Posterior cingulate gyrus (tissue), 11 donors: Measurements from ENCODE around the gene VPS35.
"Not testable (repeated sequence)": the region's sequence is repeated elsewhere in the genome, so short reads cannot be mapped to it uniquely, and the experiment has no call there.

ENCODE experiments used
- DNase-seq, 10 donors: peaks; one replicate each; pipeline versions ENCODE4 v3.0.0 to v3.0.0-alpha.2; 2020 to 2021; ENCODE audit warnings: mixed read lengths in 3 of 10
- intact Hi-C: fragments of 100-400 bp; cut with DNase I; formaldehyde crosslinking; loops from one replicate; pipeline ENCODE4 v1.15.1; 2023

Gene VPS35

DNA sequence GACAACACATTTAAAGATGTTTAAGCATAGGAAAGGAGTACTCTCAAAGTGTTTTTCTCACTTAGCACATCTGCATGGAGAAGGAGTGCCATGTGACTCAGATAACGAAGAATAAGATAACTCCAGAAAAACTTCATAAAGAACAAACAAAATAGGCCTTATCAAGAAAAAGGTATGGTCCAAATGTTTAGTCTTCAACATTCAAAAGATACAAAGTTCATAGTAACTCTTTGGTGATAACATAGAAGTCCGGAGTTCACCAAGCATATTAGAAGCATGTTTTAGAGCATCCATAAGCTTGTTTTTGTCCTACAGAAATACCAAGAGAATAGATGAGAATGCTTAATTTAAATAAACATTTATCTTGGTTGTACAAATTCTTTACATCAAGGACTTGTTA lies 7.1 kb downstream of the VPS35 start:
- intact Hi-C loops, result loop anchor here (10.0 kb wide), 1 partner anchor 123 kb away; no protein-coding TSS in a partner anchor
- DNase-seq, result not testable (repeated sequence)

DNA sequence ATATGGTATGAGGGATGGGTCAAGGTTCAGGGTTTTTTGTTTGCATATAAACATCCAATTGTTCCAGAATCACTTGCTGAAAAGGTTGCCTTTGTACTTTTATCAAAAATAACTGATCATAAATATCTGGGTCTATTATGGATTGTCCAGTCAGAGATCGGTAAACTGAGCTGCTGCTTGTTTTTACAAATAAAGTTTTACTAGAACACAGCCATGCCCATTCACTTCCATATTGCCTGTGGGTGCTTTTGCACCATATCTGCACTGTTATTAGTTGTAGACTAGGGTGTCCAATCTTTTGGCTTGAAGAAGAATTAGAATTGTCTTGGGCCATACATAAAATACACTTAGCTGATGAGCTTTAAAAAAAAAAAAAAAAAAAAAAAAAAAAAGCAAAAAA lies 11.0 kb downstream of the VPS35 start:
- intact Hi-C loops, result not testable (repeated sequence)

DNA sequence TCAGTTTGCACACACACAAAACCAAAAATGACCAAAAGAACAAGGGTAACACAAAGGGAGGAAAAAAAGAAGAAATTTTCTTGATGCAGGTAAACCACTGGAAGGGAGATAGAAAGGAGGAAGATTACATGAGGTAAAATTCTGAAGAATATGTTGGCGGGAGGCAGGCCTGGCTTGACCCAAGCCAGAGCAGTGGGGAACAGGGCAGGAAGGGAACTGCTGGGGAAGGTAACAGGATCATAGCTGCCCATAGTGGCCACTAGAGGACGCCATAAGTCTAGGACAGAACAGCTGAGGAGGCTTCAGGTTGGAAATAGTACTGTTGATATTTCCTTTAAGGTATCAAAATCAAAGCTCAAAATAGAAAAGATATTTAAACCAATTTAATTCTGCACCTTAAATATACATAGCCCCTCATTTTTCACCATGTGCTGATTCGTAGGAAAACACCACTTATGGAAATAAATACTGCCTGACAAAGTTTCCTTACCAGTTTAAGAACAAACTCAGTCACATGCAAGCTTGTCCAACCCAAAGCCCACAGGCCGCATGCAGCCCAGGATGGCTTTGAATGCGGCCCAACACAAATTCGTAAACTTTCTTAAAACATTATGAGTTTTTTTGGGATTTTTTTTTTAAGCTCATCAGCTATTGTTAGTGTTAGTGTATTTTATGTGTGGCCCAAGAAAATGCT lies 15.5 kb downstream of the VPS35 start:
- intact Hi-C loops, result no loop called here
- DNase-seq, result peak in 4 of 10 donors; percentile 30 to 85 (median 45)

More for the DNA sequence above, 11.0 kb downstream of the VPS35 start:
- not testable (repeated sequence) for DNase-seq

DNA sequence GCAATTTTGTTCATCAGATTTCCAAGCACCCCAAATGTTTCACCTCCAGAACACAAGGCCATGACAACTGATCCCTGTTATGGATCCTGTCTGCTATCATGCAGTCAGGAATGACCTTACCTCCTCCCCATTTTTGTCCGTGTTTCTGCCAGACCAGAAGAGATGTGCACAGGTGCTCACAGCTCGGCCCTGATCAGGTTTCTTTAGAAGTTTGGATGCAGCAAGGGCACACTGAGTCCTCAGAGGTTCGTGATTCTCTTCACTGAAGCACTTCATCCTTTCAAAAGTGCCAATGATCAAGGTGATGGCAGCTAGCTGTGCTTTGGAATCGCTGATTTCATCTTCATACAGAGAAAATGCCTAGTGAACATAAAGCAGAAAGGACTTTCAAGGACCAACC lies 26.9 kb downstream of the VPS35 start:
- intact Hi-C loops, result no loop called here
- DNase-seq, result no peak

DNA sequence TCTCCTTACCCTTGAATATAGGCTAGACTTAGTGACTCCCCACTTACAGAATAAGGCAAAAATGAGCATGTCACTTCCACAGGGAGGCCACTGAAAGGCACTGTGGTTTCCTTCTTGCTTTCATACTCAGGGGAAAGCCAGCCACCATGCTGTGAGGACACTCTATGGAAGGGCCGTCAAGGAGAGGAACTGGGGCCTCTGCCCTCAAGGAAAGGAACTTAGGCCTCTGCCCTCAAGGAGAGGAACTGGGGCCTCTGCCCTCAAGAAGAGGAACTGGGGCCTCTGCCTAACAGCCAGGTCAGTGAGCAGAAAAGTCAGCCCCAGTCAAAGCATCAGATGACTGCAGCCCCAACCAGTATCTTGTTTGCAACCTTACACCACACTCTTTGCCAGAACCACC lies 30.1 kb downstream of the VPS35 start:
- intact Hi-C loops, result no loop called here
- peak in 4 of 10 donors; percentile 9 to 88 (median 18) for DNase-seq

DNA sequence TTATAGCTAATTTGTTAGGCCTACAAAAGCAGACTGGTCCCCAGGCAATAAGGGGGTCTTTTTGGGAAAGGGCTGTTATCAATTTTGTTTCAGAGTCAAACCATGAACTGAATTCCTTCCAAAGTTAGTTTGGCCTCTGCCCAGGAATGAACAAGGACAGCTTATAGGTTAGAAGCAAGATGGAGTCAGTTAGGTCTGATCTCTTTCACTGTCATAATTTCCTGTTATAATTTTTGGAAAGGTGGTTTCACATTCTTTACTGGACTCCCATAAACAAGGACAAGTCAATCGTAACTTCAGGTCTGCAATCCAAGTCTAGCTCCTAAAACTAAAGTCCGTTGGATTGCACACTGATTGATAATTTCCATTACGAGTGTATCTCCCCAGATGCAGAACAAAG lies 37.7 kb downstream of the VPS35 start:
- intact Hi-C loops, result no loop called here
- DNase-seq, result no peak

DNA sequence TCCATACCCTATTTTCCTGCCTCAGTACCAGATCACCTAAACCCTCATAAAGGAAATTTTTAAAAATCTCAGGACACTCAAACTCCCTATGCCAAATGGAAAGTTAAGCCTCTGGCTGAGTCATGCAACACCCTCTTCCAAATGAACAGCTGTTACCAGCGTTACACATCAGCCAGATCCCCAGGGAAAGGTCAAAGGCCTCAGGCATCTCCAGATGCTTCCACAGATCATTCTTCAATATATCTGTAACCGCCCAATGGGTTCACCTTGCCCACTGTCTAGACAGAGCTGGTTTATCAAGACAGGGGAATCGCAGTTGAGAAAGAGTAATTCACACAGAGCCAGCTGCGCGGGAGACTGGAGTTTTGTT lies 38.7 kb downstream of the VPS35 start:
- no peak for DNase-seq
- intact Hi-C loops, result no loop called here

DNA sequence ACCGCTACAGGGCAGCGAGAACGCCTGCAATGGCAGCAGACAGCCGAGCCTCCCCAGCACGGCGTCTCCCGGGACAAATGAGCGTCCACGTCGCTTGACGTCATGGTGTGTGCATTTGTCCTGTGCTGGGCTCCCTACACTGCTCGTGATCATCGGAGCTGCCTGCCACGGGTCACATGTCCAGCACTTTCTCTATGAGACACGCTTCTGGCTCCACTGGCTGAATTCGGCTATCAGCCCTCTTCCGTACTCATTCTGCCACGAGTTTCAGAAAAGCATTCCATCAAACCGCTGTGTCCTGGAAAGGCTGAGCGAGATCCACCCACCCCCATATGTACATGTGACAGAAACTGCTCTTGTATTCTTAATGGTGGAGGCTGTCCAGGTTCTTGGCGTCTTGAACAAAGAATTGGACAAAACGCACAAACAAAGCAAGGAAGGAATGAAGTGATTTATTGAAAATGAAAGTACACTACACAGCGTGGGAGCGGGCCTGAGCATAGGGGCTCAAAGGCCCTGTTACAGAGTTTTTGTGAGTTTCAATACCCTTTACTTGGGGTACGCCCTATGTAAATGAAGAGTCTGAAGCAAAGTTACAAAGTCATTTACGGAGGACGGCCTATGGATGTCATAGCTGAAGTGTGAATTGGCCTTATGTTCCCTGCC lies 39.3 kb downstream of the VPS35 start:
- intact Hi-C loops, result no loop called here
- DNase-seq, result peak in 7 of 10 donors; percentile 31 to 90 (median 64)

DNA sequence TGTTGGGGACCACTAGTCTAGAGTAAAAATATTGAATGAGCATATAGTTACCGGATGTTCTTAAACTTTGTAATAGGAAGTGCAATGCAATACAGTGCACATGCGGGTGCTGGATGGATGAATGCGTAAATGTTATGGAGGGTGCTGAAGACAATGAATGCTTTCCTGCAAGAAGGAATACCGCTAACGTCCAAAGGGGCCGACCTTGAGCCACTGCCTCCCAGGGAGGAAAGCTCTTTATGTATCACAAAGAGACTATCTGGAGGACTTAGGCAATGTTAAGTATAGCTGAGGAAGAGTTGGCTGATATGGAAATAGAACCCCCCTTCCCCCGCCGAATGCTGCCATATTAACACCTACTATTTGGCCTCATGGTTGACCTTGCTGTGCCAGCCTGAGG lies 40.3 kb downstream of the VPS35 start:
- intact Hi-C loops, result no loop called here

DNA sequence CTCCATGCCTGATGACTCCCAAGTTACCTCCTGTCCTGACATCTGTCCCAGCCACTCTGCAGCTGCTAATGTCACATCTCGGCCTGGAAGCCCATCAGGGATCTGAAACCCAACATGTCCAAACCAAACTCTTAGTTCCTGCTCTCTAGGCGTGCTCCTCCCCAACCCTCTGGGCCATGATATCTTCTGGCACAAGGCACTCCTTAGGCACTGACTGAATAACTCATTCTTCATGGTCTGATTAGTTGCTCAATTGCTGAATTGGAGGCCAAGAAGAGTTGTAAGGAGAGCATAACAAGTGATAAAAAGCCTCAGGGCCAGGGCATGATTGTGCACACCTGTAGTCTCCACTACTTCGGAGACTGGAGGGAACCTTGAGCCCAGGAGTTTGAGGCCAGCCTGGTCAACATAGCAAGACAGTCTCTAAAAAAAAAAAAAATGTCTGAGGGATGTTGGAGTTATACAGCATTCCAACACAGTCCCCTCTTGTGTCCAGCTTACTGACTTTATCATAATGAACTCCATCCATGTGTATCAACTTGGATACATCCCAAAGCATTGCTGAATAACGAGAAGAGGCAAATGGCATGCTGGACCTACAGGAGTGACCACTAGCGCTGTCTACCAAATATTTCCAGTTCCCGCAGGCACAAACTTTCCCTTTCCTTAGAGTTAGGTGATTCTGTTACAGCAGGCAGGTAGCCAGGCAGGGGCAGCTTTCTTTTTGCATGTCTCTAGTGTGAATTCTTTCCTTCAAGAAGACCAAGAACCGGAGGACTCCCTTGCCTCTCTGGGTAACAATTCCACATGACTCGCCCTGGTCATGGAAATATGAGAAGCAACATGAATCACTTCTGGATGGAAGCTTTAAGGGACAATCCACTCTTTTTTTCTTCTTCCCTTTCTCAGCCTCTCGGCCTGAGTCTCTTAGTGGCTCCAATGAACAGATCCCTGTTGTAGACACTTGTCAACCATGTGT lies 49.7 kb downstream of the VPS35 start:
- intact Hi-C loops, result no loop called here
- DNase-seq, result no peak

More for the DNA sequence above, 40.3 kb downstream of the VPS35 start:
- DNase-seq, result no peak

DNA sequence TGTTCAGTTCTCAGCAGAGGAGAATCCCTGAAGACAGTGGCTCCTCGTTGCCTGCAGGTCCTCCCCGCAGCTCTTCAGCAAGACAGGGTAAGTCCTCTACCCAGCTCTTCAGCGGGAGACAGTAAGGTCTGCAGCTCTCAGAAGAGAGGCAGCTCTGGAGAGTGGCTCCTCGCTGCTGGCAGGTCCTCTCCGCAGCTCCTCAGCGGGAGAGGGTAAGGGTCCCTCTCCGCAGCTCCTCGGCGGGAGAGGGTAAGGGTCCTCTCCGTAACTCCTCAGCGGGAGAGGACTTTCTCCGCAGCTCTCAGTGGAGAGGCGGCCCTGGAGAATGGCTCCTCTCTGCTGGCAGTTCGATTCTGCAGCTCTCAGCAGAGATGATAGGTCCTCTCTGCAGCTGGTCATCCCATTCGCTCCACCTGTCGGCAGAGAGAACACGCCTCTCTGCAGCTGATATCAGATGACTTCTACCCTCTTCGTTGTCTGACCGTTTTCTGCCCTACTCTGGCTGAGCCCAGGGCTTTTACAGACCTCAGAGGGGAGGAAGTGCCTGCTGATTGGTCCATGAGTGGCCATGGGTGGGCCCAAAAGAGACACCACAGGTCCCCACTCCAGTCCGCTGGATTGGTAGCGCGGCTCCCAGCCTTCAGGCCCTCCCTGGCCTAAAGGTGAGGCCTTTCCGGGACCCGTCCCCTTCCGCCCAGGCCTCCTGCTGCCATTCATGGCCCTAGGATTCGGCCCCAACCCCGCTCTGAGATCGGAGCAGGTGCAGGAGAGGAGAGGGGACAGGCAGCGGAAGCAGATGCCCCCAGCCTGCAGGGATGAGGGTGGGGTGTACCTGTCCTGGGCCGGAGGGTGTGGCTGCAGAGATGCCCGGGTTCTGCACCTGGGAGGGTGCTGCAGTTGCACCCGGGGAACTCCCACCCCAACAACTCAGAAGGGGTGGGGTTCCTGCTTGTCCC lies 55.9 kb downstream of the VPS35 start:
- intact Hi-C loops, result no loop called here
- DNase-seq, result no peak

DNA sequence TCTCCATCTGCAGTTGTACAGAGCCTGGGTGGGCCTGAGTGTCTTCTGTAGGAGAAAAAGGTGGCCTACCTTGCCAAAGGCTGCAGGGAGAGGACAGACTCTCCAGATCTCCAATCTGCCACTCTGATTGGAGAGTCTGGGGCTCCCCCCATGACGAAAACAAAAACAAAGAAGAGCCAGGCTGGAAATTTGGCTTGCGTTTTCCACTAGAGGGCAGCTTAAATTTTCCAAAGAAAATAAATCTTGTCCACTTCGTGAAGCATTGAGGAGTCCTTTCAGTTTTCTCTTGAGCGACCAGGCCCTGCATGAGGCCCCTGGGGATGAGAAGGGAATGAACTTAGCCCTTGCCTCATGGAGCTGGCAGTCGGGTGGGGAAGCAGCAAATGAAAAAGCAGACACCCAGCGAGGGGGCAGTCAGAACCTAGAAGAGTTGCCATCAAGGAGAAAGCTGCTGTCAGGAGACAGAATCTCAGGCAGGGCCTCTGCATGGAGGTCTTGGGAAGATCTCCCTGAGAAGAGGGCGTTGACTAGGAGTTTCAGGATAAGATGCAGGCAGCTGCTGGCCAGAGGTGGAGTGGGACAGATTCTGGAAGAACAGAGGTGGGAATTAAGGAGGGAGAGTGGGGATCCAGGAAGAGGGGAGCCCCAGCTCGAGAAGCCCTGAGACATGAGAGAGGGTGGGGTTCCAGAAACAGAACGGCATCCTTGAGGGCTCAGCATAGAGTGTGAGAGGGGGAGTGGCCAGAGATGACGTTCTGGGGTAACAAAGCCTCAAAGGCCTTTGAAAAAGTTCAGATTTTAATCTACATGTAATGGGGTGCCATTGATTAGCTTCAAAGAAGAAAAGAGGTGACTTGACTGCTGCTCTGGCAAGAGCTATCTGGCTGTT lies 59.4 kb downstream of the VPS35 start:
- intact Hi-C loops, result no loop called here
- DNase-seq, result peak in 1 of 10 donors; percentile 9

DNA sequence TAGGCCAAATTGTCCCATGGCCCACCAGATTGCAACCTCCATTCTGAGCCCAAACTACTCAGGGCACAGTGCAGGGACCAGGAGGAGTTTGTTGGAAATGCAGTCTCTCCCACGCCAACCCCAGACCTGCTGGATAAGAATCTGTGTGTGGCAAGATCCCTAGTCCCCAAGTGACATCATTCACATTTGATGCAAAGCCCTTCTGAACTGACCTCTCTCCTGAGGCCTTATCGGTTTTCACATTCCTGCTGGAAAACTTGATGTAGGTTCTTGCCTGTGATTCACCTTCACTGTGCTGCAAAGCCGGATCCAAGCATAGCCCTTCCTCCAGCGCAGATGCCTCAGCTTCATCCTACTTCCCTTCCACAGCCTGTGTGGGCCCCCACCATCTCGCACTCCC lies 61.2 kb downstream of the VPS35 start:
- DNase-seq, result no peak
- intact Hi-C loops, result no loop called here

DNA sequence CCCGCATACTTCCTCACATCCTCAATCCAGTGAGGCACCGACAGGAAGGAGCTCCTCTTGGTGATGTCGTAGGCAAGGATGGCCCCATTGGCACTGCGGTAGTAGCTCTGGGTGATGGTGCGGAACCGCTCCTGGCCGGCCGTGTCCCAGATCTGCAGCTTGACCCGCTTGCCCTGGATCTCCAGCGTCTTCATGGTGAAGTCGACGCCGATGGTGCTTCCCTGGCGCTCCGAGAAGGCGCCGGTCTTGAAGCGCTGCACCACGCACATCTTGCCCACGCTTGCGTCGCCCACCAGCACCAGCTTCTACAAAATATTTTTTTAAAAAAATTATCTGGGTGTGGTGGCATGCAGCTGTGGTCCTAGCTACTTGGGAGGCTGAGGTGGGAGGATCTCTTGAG lies 62.3 kb downstream of the VPS35 start:
- peak in 1 of 10 donors; percentile 31 for DNase-seq
- intact Hi-C loops, result not testable (repeated sequence)

DNA sequence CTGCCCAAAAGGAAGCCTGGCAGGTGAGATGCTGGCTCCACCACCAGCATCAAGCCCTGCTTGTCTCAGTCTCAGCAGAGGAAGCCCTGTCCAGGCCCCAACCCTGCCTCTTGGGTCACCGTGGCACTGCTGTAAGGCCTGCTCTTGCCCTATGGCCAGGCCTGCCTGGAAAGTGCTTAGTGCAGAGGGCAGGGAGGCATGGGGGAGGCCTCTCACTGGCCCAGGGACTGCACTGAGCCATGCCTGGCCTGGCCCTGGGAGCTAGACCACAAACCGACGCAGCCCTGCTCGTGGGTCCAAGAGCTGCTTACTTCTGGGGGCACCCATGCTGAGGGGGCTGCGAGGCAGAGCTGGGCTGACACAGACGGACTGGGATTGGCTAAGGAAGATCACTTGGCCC lies 64.1 kb downstream of the VPS35 start:
- intact Hi-C loops, result not testable (repeated sequence)
- DNase-seq, result peak in 1 of 10 donors; percentile 33

DNA sequence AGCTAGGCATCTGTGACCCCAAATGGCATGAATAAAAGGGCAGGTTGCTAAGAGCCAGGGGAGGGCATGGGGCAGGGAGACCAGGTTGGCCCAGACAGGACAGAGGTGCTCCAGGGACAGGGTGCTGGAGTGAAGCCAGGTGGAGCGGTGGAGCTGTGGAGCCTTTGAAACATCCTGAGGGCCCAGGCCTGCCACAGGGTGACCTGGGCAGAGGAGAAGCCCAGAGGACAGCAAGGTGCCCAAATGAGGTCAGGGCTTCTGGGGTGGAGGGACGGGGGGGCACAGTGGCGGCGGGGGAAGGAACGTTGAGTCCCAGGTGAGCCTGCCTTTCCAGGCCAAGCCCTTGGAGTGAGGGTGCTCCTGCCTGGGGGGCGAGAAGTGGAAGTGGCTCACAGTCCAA lies 65.3 kb downstream of the VPS35 start:
- DNase-seq, intact Hi-C loops: not testable (repeated sequence)

DNA sequence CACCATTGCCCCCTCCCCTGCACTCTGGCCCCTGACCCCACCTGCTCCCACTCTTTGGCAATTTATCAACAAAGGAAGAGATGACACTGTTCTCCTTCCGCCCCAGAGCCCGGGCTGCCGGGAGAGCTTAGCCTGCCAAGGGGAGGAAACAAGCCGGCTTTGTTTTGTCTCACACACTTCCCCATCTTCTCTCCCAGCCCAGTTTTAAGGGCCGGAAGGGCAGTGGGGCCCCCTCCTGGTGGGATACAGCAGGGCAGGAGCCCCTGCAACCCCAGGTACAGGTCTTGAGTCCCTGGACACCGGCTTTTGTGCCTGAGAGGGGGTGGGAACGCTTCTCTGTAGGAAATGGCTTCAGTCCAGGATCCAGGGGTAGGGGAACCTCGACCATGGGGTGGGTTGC lies 65.7 kb downstream of the VPS35 start:
- DNase-seq, intact Hi-C loops: not testable (repeated sequence)

DNA sequence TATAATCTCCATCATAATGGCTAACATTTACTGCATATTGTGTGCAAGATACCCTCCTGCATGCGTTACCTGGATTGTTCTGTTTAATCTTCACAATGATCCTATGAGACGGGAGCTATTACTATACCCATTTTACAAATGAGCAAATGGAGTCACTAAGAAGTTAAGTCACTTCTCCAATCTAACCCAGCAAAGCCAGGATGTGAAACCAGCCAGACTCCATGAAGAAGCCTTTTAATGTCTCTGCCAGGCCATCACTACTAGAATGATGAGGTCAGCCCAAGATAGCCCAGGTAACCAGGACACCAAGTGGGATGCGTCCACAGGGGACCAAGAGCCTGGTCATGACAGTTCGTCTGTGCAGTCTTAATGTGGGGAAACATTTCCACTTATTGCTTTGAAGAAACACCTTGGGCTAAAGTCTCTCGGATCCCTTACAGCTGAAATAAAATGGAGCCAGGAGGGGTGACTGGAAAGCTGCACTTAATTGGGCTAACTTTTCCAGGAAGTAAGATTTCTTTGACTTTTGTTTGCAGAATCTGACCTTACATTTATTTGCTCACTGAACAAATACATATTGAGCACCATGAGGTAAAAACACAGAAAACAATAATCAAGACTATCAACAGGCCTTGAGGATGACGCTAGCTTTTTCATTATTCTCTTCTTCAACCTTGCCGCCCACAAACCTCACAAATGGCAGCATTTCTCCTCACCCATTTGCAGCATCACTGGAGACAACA lies 66.9 kb downstream of the VPS35 start:
- intact Hi-C loops, result no loop called here

More for the DNA sequence above, 66.9 kb downstream of the VPS35 start:
- DNase-seq, result no peak
